GM19025 (cell line): ENCODE measurements around the gene ASIC2.

Source experiments
- ATAC-seq: cut with Tn5 transposase; IDR thresholded peaks from one replicate; pipeline ENCODE4 v1.9.1; 2021; ENCODE audit warnings: mild to moderate bottlenecking, low read depth, moderate library complexity; ENCODE audit not compliant: unreplicated experiment

The ASIC2 gene

DNA sequence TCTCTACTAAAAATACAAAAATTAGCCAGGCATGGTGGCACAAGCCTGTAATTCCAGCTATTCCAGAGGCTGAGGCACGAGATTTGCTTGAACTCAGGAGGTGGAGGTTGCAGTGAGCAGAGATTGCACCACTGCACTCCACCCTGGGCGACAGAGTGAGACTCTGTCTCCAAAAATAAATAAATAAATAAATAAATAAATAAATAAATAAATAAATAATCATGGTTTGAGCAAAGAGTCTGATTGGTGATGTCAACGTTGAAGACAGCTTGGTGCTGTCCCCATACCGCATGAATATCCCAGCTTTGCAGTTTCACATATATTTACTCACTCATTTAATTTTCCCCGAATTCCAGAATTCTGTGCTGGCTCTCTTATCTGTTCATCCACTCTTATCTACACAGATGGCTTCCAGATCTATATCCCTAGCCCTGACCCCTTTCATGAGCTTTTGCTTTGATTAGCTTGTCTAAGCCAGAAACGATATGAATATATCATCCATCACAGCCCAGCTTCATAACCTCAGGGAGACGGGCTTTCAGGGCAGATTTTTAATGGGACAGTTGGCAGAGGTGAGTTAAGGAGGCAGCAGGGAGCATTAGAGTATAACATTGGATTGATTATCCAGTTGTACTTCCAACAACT is 210.4 kb downstream of the ASIC2 start:
- no peak for ATAC-seq

DNA sequence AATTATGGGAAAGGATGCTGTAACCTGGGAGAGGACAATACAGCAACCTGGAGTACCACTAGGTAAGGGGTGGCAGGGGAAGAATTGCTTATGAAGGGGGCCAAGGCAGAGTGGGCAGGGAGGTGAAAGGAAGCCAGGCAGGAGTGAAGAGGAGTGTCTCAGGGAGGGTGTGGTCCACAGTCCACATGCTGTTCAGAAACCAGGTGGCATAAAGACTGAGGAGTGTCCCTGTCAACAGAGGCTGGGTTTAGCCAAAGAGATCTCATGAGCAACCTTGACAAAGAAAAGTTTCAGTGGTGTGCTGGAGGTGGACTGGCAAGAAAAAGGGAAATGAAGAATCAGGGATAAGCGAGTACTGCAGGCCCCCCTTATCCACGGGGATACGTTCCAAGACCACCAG is 213.0 kb downstream of the ASIC2 start:
- ATAC-seq: no peak

- no peak for ATAC-seq
Observed at GRCh38 chr17:33079201-33079600, 213.9 kb downstream of the ASIC2 start.

DNA sequence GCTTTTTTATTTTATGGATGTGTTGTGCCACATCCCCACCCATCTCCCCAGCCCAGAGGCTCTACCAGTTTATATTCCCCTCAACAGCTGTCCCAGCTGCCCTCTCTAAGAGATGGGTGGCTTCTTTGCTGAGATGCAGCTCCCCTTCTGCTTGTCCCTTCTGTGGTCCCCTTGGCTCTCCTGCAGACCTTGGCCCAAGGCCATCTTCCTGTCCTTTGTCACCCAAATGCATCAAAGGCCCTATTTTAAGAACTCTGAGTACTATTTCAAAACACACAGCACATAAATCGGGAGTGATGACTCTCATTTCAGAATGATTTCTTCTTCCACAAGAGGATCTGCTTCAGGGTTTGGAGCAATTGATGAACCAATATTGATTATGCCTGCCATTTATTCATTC is 216.1 kb downstream of the ASIC2 start:
- ATAC-seq: no peak

GRCh38 chr17:33073416-33073815 is 219.7 kb downstream of the ASIC2 start:
- no peak for ATAC-seq

DNA sequence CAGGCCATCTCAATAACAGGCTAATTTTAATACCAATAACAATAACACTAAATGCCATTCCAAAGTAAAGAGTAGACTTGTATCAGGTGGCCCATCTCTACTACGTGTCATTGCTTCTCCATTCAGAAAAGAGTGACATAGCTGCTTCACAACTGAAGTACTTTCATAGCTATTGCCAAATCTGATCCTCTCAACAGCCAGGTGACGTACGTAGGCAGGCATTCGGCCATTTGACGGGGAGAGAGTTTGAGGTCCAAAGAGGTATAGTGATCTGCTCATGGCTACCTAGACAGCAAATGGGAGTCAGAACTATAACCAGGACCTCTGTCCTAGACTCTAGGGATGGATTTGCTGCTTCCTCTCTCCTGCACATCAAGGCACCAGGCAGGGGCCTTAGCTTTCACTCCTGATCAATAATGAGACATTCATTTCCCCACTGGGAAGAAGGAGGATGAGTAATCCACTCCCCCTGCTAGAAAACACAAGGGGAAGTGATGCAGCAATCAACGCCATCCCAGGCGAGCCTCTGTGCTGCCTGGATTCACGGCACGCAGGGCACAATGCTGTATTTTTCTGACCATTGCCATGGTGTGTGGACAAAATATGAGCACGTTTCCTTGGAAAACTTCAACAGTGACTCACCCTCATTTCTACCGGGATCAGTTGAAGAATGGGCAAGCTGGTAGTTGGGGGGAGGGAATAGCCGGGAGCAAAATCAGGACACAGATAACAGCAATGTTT is 220.5 kb downstream of the ASIC2 start:
- ATAC-seq: no peak

GRCh38 chr17:33071656-33072055 is 221.4 kb downstream of the ASIC2 start:
- no peak for ATAC-seq

DNA sequence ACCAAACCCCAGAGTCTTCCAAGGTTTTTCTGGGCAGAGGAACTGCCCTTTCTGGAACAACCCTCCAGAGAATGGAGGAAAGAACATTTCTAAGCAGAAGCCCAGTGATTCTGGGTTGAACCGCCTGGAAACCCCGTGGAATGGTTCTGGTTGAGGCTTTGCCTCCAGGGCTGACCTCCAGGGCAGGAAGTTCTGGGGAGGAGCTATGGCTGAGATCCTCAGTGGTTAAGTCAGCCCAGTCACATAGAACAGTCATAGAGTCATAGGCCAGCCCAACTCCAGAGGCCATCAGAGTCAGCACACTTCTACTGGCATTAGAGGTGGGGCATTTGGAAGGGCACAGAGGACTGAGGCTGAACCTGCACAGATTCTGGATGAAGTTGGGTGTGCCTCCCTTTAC is 235.5 kb downstream of the ASIC2 start:
- ATAC-seq: no peak

DNA sequence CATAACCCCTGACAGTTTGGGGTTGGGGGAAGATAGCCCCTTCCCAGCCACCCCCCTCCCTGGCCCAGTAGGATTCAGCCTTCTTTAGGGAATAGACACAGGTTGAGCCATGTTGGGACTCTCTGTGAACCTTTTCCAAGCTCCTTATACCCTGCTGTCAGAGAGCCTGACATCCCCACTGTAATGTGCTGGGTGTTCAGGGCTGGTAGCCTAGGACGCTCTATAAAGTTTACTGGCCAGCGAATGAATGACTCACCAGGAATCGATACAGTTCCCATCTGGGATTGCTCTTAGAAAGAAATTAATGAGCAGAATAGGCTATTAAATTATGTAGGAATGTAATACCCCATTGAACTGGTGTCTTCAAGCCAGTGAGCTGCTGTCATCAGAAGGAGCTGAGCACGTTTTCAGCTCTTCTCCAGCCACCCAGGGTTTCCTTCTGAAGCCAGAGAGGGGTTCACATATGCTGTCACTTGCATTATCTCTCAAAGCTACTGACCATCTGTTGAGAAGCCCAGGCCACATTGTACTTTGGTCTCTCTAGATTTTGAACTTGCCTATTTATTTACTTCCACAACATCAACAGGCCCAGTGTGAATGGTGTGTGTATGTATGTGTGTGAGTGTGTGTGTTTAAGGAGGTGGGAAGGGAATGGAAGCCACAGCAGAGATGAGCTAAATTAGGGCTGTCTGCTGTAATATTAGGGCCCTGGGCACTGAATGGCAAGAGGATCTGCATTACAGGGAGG is 236.5 kb downstream of the ASIC2 start:
- ATAC-seq: no peak

DNA sequence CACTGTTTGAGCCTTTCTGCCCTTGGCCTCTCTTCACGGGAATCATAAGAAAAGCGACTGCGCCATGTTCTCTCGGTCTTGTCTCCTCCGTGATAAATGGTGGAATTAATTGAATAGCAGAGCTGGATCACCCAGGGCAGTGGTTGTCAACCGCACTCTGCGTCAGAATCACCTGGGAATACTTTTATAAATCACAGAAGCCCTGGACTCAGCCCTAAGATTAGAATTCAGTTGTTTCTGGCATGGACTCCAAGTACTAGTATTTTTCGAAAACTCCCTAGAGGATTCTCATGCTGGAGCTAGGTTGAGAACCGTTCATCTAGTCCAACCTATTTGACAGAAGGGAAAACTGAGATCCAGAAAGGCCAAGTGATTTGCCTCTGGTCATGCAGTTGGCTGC is 237.3 kb downstream of the ASIC2 start:
- ATAC-seq: no peak

DNA sequence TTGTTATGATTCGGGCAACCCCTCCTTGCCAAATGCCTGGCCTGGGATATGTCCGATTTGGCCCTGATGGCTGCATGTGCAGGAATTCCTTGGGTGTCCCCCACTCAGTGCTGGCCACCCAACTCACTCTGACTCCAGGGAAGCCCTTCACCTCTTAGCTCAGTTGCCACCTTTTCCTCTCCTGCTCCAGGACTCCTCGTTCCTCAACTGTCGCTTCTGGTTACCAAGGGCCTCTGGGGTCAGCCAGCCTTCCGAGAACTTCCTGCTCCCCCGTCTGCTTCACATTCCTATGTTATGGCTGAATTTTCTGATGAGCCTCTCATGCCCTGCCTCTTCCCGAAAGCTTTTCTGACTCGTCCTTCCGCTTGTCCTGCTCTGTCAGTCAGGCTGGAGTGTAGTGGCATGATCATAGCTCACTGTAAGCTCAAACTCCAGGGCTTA is 237.9 kb downstream of the ASIC2 start:
- ATAC-seq: no peak

GRCh38 chr17:33054412-33054811 is 238.7 kb downstream of the ASIC2 start:
- ATAC-seq: no peak

DNA sequence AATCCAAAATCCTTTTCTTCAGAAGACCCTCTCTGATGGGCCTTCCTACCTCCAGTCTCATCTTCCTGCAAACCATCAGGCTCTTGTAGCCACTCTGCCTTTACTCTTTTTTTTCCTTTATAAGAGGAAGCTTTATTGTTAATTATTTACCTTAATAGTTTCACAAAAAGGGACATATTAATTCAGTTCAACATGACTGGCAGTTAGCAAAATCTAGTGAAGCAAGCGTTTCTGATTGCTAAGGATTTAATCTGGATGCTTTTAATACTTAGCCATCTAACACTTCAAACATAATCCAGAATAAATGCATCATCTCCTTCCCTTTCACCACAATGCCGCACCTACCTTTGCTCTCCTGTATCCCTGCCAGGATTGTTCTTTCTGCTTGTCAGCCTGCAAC is 239.4 kb downstream of the ASIC2 start:
- no peak for ATAC-seq

DNA sequence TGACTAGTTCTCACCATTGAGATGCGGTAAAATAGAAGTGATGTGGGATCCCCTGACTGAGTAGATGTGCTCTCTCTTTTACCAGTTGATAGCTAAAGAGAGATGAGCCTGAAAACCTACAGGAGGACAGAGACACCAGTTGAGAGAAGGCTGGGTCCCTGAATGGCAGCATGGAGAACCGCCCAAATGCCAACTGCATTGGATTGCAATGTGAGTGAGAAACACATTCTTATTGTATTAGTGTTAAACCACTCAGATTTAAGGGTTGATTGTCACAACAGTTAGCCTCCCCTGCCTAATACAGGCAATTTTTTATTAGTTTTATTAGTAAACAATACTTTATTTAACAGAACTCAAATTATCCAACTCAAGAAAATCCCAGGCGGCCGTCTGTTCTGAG is 240.2 kb downstream of the ASIC2 start:
- no peak for ATAC-seq

GRCh38 chr17:33050611-33051140 is 242.4 kb downstream of the ASIC2 start:
- ATAC-seq: no peak

GRCh38 chr17:33049781-33050414 is 243.2 kb downstream of the ASIC2 start:
- no peak for ATAC-seq

DNA sequence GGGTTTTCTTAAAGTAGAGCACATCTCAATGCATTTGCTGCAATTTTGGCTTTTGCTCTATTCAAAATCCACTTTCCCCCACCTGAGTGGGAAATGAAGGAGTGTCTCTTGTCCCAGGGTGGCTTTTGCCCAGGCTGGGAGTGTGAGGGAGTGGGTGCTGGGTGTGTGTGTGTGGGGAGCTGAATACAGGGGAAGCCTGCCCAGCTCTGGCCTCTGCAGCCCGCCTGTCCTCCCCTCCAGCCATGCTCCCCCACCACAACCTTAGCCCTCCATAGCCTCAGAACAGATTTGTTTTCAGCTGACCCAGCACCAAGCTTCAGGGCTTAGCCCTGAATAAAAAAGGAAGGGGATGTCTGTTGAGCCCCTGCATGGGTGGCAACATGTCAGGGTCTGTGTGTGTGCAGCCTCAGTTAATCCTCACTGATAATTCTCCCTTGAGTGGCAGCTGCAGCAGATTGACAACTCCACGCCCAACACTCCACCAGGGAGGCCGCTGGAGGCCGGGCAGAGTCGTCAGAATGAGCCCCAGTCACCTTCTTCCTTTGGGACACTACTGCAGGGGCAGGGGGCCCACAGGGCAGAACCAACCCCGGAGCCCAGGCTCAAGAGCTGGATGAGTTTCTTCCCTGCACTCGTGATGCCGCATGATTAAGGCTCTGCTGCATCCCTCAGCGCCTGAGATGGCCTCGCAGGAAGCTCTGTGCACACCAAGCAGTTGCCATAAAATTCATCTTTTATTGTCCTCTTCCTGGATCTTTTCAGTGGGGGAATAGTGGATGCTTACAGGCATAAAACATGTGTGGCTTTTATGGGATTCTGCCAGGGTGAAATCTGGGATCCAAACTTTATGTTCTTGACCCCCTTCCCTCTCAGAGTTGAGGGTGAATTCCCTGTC is 246.5 kb downstream of the ASIC2 start:
- no peak for ATAC-seq

GRCh38 chr17:33045216-33045615 is 247.9 kb downstream of the ASIC2 start:
- ATAC-seq: no peak

DNA sequence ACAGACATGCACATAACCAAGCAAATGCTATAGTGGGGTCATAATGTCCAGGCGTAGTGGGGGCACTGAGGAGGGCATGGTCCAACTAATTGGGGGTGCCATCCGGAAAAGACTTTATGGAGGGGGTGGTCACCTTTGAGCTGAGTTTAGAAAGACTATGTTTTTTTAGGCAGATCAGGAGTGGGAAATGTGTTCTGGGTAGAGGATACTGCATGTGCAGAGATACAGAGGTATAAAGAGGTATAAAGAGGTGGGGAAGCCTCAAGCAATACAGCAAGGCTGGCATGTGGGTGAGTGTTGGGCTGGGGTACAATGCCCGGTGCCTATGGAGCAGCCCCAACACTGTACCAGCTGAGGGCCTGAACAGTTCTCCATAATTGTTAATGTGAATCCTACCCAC is 248.3 kb downstream of the ASIC2 start:
- no peak for ATAC-seq

GRCh38 chr17:33040461-33040860 is 252.6 kb downstream of the ASIC2 start:
- ATAC-seq: no peak
